ENCODE data around the gene SERTAD4. TPM values are rescaled to one million over a fixed set of nuclear protein-coding genes. Genes with fewer than 3 reads are reported as not detected.

Gene SERTAD4
- polyA plus RNA-seq, 1 donor from 2014 or later, result 41.4 TPM

GRCh38 chr1:210214573-210215409 is 17.8 kb upstream of the SERTAD4 start:
- no peaks in the 10 kb centered on the region for H3K27me3 ChIP-seq (ENCODE audit: insufficient read depth, low read depth, low read length)

GRCh38 chr1:210217482-210217881 is 15.1 kb upstream of the SERTAD4 start:
- no peak overlapping the region for H3K4me2 ChIP-seq (ENCODE audit: low read length)
- H3K9me3 ChIP-seq (ENCODE audit: low read length), result no peaks in the 10 kb centered on the region
- no peak overlapping the region for H3K4me3 ChIP-seq (ENCODE audit: low read length)
- H3K9me2 ChIP-seq (ENCODE audit: insufficient read depth, low read length), result no peaks in the 10 kb centered on the region
- no peaks in the 10 kb centered on the region for H4K20me1 ChIP-seq (ENCODE audit: insufficient read depth)
- no peak overlapping the region for H2AFZ ChIP-seq (ENCODE audit: low read depth, low read length)
- no peak overlapping the region for H3K9ac ChIP-seq (ENCODE audit: low read length)
- no peaks in the 10 kb centered on the region for H3F3A ChIP-seq (ENCODE audit: insufficient read depth, low read length, poor library complexity, severe bottlenecking)
- no peaks in the 10 kb centered on the region for H3K79me2 ChIP-seq (replicated peaks; ENCODE audit: insufficient read depth, low read length)
- H3K36me3 ChIP-seq (ENCODE audit: insufficient read depth, low read length), result no peaks in the 10 kb centered on the region
- H3K27ac ChIP-seq (ENCODE audit: low read length), result no peak overlapping the region
- H3K27me3 ChIP-seq (ENCODE audit: insufficient read depth, low read depth, low read length), result no peaks in the 10 kb centered on the region
- TF ChIP-seq RAD21 (conservative IDR thresholded peaks at IDR 0.05) (no peak), SMC3 (conservative IDR thresholded peaks at IDR 0.05; ENCODE audit: poor library complexity) (no peak), TAF1 (IDR thresholded peaks at IDR 0.05; ENCODE audit: low read depth) (no peak), EP300 (conservative IDR thresholded peaks at IDR 0.05; ENCODE audit: poor library complexity, severe bottlenecking) (no peak), POLR2AphosphoS5 (IDR thresholded peaks at IDR 0.05) (no peak), MXI1 (conservative IDR thresholded peaks at IDR 0.05; ENCODE audit: poor library complexity, severe bottlenecking) (no peak)
- TF ChIP-seq, protein P1, sequence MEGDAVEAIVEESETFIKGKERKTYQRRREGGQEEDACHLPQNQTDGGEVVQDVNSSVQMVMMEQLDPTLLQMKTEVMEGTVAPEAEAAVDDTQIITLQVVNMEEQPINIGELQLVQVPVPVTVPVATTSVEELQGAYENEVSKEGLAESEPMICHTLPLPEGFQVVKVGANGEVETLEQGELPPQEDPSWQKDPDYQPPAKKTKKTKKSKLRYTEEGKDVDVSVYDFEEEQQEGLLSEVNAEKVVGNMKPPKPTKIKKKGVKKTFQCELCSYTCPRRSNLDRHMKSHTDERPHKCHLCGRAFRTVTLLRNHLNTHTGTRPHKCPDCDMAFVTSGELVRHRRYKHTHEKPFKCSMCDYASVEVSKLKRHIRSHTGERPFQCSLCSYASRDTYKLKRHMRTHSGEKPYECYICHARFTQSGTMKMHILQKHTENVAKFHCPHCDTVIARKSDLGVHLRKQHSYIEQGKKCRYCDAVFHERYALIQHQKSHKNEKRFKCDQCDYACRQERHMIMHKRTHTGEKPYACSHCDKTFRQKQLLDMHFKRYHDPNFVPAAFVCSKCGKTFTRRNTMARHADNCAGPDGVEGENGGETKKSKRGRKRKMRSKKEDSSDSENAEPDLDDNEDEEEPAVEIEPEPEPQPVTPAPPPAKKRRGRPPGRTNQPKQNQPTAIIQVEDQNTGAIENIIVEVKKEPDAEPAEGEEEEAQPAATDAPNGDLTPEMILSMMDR (IDR thresholded peaks at IDR 0.05; ENCODE audit: poor library complexity, severe bottlenecking), result no peak

More at GRCh38 chr1:210214573-210215409, 17.8 kb upstream of the SERTAD4 start:
- Histone ChIP-seq H3K9me2 (ENCODE audit: insufficient read depth, low read length) (no peaks in the 10 kb centered on the region), H3K27ac (ENCODE audit: low read length) (no peak overlapping the region), H2AFZ (ENCODE audit: low read depth, low read length) (no peak overlapping the region), H3K4me2 (ENCODE audit: low read length) (no peak overlapping the region), H3K4me3 (ENCODE audit: low read length) (no peak overlapping the region), H4K20me1 (ENCODE audit: insufficient read depth) (no peaks in the 10 kb centered on the region), H3K79me2 (replicated peaks; ENCODE audit: insufficient read depth, low read length) (no peaks in the 10 kb centered on the region), H3K9me3 (ENCODE audit: low read length) (no peaks in the 10 kb centered on the region), H3K9ac (ENCODE audit: low read length) (no peak overlapping the region), H3F3A (ENCODE audit: insufficient read depth, low read length, poor library complexity, severe bottlenecking) (no peaks in the 10 kb centered on the region), H3K36me3 (ENCODE audit: insufficient read depth, low read length) (no peaks in the 10 kb centered on the region)
- TF ChIP-seq SMC3 (conservative IDR thresholded peaks at IDR 0.05; ENCODE audit: poor library complexity) (no peak), POLR2AphosphoS5 (IDR thresholded peaks at IDR 0.05) (no peak), MXI1 (conservative IDR thresholded peaks at IDR 0.05; ENCODE audit: poor library complexity, severe bottlenecking) (no peak), EP300 (conservative IDR thresholded peaks at IDR 0.05; ENCODE audit: poor library complexity, severe bottlenecking) (no peak), RAD21 (conservative IDR thresholded peaks at IDR 0.05) (no peak), REST (IDR thresholded peaks at IDR 0.05; ENCODE audit: borderline replicate concordance) (no peak), TAF1 (IDR thresholded peaks at IDR 0.05; ENCODE audit: low read depth) (no peak), EZH2 (IDR thresholded peaks at IDR 0.05; ENCODE audit: borderline replicate concordance, insufficient read depth, low read length, poor library complexity, severe bottlenecking) (no peak)
- TF ChIP-seq, protein P1 (IDR thresholded peaks at IDR 0.05; ENCODE audit: poor library complexity, severe bottlenecking), result no peak

Measured in neural cell (in vitro differentiated cells).